ENCODE results near the gene WLS.
"Not testable (repeated sequence)": the region's sequence is repeated elsewhere in the genome, so short reads cannot be mapped to it uniquely, and the experiment has no call there.

WLS gene

DNA sequence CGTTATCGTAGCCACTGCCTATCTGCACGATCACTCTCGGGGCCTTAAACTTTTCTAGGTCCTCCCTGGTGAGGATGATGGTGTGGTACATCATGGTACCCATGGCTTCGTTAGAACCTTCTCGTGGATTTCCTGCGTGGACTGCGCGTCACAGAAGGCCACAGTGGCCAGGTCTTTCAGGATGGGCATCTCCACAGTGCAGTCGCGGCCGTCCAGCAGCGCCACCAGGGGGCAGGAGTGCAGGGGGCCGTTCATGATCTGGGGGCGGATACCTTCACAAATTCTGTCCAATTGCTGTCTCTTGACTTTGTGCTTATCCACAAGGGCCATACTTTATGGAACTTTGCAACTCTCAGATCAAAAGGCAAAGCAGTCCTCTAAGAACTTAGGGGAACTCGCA lies 69.6 kb downstream of the WLS start:
- no peak for DNase-seq

DNA sequence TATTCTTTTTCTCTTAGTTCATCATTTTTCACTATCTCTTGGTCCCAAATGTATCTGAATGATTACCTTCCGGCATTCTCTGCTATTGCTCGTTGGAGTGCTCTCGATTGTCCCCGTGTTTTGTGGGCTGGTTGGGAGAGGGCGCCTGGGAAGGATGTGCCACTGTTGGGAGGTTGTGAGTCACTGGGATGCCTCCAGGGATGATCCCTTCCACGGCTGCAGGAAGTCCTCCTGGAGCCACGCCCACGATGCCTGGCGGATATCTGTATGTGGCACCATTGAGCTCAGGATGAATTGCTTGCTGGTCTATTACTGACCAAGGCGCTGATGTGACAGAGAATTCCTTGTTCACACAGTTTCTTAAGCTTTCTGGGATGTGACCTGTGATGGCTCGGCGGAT lies 70.7 kb downstream of the WLS start:
- not testable (repeated sequence) for DNase-seq

- DNase-seq, result not testable (repeated sequence)
Measured at GRCh38 chr1:68160935-68161334, 71.4 kb downstream of the WLS start.

- no peak for DNase-seq
Measured at GRCh38 chr1:68160021-68160420, 72.3 kb downstream of the WLS start.

DNA sequence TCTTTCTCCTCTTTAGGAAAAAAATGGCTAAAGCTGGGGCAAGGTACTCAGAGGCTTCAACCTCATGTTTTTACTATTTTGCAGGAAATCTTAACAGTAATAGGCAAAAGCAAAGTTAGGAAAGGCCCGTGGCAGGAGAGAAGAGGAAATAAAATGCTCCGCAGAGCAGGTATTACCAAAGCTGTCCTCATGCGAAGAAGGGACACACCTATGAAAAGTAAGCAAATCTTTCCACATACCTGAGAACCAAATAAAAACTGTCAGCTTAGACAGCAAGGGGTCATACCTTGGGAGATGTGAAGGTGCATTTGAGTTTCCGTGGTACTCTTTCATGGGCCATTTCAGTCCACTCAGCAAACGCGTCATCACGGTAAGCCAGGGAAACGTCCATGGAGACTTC lies 73.5 kb downstream of the WLS start:
- DNase-seq, result no peak

DNA sequence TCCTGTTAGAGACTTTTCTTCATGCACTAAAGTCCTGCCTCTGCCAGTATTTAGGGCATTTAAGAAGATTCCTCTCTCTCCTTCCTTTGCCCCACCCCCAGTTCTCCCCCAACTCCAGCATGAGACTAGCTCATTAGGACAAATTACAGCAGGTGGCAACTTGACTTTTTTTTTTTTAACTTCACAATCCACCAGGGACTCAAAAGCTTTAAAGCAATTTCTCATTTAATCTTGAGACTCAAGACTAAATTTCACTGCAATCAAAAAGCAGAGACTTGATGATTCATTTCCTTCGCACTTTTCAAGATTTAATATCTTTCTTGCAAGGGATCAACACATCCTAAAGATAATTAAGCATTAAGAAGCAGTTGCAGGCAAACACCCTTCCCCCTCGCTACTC lies 74.9 kb downstream of the WLS start:
- DNase-seq, result no peak

DNA sequence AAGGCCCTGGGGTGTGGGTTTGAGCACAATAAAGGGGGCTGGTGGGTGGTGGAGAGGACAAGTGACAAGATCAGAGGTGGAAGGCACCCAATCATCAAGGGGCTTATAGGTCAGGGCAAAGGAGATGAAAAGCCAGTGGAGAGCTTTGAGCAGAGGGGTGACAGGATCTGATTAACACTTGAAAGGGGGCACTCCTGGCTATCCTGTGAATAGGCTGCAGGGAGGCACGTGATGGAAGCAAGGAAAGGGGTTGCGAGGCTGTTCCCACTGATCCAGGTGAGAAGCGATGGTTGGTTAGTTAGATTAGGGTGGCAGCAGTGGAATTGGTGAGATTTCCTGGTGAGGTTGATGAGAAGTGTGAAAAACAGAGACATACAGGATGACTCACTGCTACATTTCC lies 80.6 kb downstream of the WLS start:
- no peak for DNase-seq

GRCh38 chr1:68149907-68150306 lies 82.4 kb downstream of the WLS start:
- no peak for DNase-seq

DNA sequence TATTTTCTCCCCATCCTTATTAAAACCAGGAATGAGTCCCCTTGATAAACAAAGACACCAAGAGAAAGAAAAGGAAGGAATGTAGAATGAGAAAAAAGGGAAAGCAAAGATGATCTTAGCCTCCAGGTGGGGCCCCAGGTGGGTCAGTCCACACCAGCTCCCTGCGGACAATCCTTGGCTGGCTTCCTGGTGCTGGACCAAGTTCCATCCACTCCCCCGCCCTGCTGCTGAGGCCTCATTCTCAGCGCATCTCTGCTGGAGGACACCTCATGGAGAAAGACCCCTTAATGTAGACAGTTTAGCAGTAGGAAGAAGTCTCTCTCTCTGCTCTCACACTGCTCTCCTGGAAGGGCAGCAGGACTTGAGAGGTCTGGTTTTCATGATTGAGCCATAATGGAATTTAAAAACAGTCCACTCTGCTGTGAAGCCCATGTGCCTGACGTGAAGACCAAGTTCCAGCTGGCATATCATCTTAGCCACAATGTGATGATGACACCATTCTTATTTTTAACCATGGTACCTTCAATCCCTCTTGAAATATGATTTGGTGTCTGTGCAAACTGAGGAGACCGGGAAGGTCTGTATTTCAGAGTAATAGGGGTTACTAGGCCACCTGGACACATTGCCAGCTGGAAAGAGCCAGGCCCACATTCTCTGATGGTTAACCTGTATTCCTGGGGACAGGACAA lies 83.1 kb downstream of the WLS start:
- no peak for DNase-seq

- DNase-seq, result no peak
Measured at GRCh38 chr1:68148631-68149030, 83.7 kb downstream of the WLS start.

- no peak for DNase-seq
Measured at GRCh38 chr1:68147534-68148171, 84.7 kb downstream of the WLS start.

DNA sequence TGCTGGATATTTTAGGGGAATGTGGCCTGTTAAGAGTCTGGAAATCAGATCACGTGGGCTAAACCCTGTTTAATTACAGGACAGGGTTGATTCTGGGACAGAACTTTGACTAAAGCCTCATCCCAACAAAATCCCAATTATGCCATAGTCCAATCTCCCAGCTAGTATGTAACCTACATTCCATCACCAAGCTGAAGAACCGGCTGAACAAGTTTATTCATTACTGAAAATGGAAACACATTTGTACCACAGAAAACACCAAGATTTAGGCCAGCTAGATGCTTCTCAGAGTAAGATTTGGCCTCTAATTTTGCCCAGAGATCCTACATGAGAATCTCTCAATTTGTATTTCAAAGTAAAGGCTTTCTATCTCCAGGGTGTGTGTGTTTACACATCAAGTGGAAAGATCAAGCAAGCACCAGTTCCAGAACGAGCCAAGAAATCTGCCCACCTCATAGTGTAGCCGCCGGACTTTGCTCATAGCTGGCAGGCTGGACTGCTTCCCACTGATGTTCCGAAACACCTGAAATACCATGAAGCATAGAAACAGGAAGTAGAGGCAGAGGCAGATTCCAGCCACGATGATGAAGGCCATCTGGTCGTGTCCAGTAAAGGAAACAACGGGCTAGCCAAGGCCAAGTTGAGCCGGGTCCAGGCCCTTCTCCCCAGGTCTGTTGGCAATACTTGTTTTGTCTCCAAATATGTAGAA lies 86.8 kb downstream of the WLS start:
- DNase-seq, result no peak

GRCh38 chr1:68144856-68145255 lies 87.5 kb downstream of the WLS start:
- no peak for DNase-seq

DNA sequence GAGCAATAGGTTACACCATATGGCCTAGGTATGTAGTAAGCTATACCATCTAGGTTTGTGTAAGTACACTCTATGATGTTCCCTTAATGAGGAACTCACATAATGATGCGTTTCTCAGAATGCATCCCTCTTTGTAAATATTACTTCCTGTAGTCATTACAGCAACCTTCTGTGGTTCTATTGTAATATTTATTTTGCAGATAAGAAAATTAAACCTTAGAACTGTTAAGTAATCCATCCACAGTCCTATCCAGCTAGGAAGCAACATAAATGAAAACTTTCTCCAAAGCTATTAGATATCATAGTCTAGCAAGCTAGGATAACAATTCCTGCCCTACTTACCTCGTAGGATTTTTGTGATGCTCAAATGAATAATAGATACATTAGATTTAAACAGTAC lies 88.7 kb downstream of the WLS start:
- no peak for DNase-seq

DNA sequence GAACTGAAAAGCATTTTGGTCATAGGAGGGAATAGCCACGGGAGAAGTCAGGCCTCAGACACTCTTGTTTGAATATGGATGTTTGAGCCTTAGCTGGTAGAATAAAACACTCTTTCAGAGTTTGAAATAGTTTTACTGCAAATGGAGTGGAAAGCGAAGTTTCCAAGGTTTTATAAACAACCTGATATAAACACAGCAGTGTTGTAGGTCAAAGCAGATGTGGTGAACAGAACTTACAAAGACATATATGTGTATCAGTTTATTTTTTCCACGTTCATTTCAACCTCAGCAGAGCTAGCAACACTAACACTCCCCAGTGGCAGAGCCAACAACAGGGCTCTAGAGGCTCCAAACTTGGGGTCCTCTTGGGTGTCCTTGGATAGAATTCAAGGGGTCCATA lies 89.9 kb downstream of the WLS start:
- DNase-seq, result no peak

- DNase-seq, result no peak
Measured at GRCh38 chr1:68142036-68142435, 90.3 kb downstream of the WLS start.

DNA sequence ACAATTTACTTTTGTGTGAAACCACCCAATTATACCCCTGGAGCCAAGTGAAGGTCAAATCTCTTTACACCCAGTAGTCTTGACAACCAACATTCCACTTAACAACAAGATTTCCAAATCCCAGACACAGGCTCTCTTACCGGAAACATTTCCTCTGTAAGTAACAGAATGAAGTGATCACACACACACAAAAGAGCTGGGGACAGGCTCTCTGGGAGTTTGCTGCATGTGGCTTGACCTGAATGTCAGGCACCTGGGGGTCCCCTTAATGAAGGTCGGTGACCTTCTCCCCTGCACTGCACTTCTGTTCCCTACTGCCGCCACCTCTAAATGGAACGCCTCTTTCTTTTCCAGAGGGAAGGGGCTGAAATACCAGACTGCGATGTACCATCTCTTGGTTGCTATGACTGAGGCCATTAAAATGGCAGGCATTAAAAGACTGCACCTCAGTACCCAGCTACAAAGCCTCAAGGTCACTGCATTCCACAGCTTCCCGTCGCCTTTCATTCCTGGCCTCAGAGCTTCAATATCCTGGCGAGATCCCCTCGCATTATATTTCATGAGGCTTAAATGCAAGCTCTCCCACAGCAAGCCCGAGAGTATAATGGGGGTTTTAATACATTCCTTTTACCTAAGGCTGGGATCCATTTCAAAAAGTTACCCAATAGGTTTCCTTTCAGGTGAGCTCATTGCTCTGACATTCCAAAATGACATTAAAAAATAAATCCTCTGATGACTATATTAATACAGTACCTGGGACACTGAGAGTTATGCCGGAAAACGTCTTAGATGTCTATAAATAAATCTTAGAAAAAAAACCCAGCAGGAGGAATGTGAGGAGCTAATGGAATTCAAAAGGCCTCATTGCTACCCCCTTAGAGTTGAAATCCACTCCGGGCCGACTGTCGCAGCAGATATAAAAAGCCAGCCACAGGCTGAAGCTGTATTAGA lies 91.0 kb downstream of the WLS start:
- no peak for DNase-seq

- DNase-seq, result no peak
Measured at GRCh38 chr1:68140536-68140935, 91.8 kb downstream of the WLS start.

DNA sequence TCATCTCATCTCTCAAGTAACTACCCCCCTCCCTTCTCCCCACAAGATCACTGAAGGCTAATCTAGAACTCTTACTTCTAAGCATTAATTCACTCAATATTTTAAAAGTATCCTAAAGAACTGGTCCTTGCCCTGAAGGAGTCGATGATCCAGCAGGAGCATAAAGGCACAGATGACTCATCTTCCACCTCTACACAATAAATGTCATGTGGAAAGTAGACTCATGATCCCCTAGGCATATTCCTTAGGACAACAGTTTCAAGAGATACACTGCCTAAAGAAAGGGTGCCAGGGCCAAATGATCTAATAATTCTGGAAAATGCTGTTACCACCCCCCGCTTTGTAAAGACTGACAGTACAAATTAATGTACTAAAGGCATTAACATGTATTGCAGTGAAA lies 96.1 kb downstream of the WLS start:
- DNase-seq, result no peak

GRCh38 chr1:68132426-68133130 lies 99.7 kb downstream of the WLS start:
- DNase-seq, result no peak

DNA sequence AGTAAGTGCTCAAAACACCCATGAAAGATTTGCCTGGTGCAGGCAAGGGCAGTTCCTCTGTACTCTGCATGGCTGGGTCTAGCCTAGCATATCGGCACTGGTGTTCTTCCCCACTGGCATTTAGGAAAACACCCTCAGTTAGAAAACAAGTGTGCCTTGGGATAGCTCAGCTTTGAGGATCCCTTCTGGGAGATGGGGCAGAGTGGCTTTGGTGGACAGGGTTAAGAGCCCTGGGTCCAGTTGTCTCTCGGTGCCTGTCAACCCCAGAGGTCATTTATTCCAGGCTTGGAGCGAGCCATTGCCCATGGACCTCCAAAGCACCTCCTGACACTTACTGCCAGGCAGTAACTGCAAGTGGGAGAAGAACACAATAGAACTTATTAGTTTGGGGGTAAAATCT lies 101.1 kb downstream of the WLS start:
- no peak for DNase-seq

GRCh38 chr1:68129536-68130250 lies 102.6 kb downstream of the WLS start:
- no peak for DNase-seq

Measured in activated effector memory CD4-positive, alpha-beta T cell treated with Interleukin-2 at 50 U/mL for 16 hours (primary cell).